Measurements from ENCODE around the gene HPDL.

HPDL gene

GRCh38 chr1:45322486-45323040 lies 4.1 kb upstream of the HPDL start:
- DNase-seq = no peak

- peak in 9 of 58 donors; percentile 11 to 39 (median 23) for DNase-seq
These were observed 716 bp upstream of the HPDL start for GRCh38 chr1:45325851-45326506.

DNA sequence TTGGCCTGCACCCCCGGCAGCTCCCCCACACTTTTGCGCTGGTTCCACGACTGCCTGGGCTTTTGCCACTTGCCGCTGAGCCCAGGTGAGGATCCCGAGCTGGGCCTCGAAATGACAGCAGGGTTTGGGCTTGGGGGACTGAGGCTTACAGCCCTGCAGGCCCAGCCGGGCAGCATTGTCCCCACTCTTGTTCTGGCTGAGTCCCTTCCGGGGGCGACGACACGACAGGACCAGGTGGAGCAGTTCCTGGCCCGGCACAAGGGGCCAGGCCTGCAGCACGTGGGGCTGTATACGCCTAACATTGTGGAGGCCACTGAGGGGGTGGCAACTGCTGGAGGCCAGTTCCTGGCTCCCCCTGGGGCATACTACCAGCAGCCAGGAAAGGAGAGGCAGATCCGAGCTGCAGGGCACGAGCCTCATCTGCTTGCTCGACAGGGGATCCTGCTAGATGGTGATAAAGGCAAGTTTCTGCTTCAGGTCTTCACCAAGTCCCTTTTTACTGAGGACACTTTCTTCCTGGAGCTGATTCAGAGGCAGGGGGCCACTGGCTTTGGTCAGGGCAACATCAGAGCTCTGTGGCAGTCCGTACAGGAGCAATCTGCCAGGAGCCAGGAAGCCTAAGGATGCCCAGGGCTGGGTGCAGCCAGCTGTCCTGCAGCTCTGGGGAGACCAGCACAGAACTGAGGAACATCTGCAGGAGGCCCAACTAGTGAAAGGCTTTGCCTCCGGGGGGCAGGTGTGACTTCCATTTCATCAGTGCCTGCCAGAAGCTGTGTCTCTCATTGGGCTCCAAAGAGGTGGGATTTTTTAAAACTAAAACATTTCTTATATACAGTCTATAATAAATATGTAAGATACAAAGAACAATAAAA lies 1.2 kb downstream of the HPDL start:
- peak in 1 of 58 donors; percentile 8 for DNase-seq

- DNase-seq = no peak
These were observed 2.0 kb downstream of the HPDL start for GRCh38 chr1:45328680-45329079.

DNA sequence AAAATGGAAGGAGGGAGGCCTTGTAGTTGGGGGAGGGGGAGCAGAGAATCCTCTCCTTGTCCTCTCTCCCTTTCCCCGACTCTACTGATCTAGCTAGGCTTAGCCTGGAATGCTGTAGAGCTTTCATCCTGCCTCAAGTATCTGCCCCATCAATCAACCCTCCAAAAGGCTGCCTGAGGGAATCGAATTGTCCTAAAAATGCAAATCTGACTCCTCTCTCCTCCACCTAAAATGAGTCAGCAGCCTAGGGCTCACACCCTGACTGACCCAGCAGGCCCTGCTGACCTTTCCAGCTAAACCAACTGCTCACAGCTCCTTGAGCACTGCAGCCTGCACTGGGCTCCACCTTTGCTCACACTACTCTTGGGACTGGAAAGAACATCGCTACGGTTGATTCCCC lies 2.8 kb downstream of the HPDL start:
- no peak for DNase-seq

GRCh38 chr1:45331436-45332345 lies 5.0 kb downstream of the HPDL start:
- DNase-seq = no peak

- DNase-seq = no peak
These were observed 5.6 kb downstream of the HPDL start for GRCh38 chr1:45332346-45332720.

- DNase-seq = peak in 7 of 58 donors; percentile 5 to 18 (median 12)
These were observed 7.9 kb downstream of the HPDL start for GRCh38 chr1:45334308-45335245.

DNA sequence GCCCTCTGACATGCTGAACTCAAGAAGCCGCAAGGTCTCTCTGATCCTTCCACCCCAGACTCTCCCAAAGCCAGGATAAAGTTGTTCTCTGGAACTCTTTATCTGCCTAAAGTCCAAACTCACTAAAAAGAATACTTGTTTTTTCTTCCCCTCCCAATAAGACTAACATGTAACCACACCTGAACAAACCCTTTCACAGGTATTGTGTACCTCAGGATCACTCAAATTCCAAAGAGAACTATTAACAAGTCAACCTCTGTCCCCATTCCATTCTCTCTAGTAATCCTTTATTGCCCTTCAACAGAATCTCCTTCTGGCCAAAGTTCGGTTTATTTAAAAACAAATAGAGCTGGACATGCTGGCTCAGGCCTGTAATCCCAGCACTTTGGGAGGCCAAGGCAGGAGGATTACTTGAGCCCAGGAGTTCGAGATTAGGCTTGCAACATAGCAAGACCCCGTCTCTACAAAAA lies 9.2 kb downstream of the HPDL start:
- DNase-seq = no peak

DNA sequence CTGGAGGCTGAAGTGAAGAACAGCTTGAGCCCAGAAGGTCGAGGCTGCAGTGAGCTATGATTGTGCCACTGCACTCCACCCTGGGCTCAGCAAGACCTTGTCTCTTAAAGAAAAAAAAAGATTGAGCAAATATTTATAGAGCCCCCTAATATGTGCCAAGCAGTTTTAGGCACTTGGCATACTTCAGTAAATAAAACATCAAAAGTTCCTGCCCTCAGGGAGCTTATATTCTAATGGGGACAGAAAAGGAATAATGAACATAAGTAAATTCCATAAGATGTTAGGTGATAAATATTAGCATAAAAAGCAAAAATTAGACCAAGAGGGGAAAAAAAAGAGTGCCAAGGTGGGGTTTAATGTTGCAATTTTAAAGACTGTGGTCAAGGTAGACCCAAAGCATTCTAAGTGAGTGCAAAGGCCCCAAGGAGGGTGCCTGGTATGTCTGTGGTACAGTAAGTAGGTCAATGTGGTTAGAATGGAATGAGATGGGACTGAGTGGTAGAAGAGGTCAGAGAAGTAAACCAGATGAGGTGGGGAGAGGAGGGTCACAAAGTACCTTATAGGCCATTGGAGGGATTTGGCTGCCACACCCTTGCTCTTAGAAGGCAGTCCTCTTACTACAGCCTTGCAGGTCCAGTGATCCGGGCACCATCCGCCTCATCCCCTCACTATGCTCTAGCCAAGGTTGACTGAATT lies 11.1 kb downstream of the HPDL start:
- DNase-seq = no peak

DNA sequence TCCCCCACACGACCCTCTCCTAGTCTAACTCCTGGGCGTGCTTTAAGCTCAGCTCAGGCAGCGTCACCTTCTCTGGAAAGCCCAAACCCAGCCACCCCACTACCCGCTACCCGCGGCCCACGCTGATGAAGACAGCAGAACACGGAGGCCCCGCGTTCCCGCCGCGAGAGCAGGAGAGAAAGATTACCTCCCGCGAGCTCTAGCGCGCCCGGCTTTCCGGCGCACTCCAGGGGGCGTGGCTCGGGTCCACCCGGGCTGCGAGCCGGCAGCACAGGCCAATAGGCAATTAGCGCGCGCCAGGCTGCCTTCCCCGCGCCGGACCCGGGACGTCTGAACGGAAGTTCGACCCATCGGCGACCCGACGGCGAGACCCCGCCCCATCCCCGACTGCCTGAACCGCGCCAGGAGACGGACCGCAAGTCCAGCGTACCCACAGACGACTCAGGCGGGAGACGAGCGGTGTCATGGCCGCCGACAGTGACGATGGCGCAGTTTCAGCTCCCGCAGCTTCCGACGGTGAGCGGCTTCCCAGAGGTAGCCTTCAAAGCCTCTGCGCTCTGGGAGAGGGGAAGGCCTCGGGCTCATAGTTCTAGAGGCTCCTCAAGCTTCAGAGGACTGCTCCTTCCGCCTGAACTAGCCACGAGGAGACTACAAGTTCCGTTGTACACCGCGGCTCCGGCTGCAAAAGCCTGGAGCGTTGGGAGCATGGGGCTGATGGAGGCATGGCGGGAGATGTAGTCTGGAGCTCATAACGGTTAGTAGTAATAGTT lies 13.3 kb downstream of the HPDL start, which contains the start of the genes MUTYH and TOE1:
Gene MUTYH (minus strand): TSS at position 652 of the 770 bp plus-strand sequence. CDS start 5,935 bp downstream, outside the sequence.
Gene TOE1 (plus strand): TSS at position 382 of the 770 bp plus-strand sequence. CDS start 83 bp downstream, at position 465.
- DNase-seq = peak; percentile 45 to 93 (median 85)

DNA sequence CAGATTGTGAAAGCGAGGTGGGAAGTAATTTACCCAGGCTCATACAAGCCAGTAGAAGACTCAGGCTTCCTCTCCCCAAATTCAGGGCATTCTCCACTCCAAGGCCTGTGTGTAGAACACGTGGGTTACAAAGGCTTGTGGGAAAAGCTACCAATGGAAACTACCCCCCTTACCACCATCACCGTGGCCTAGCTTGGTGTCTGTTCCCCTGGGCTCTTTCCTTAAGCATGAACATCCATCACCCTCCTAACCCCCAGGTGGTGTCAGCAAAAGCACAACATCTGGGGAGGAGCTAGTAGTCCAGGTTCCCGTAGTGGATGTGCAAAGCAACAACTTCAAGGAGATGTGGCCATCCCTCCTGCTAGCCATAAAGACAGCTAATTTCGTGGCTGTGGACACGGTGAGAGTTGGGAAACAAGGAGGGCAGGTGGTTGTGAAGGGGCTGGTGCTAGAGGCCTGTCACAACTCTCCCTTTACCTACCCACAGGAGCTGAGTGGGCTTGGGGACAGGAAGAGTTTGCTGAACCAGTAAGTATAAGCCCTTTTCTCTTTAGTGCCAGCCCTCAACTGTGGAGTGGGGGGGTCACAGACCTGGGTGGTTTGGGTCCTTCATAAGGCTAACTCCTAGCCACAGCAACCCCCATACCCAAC lies 14.2 kb downstream of the HPDL start:
- peak in 1 of 58 donors; percentile 43 for DNase-seq

- no peak for DNase-seq
These were observed 17.8 kb downstream of the HPDL start for GRCh38 chr1:45344499-45344898.

DNA sequence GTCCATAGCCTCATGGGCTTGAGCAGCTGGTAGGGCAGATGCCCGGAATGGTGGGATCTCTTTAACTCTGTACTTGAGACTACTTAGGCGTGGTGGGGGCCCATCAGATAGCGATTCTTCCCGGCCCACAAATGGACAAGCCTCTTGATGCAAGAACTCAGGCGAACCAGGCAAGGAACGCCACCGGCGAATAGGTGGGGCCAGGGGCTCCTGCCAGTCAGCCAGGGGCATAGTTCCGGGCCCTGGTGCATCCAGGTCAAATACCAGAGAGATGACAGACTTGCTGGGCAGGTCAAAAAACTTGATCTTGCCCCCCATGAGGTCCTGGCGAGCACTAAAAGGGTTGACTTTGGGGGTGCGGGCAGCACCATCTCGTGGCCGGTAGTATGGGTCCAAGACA lies 18.3 kb downstream of the HPDL start:
- no peak for DNase-seq

- no peak for DNase-seq
These were observed 19.8 kb downstream of the HPDL start for GRCh38 chr1:45346473-45346872.

GRCh38 chr1:45348020-45348419 lies 21.3 kb downstream of the HPDL start:
- DNase-seq = no peak

- DNase-seq = no peak
These were observed 21.9 kb downstream of the HPDL start for GRCh38 chr1:45348609-45348965.

Data from anterior cingulate cortex (tissue), 58 donors.